ENCODE data around the gene TMPRSS9.

TMPRSS9 gene

DNA sequence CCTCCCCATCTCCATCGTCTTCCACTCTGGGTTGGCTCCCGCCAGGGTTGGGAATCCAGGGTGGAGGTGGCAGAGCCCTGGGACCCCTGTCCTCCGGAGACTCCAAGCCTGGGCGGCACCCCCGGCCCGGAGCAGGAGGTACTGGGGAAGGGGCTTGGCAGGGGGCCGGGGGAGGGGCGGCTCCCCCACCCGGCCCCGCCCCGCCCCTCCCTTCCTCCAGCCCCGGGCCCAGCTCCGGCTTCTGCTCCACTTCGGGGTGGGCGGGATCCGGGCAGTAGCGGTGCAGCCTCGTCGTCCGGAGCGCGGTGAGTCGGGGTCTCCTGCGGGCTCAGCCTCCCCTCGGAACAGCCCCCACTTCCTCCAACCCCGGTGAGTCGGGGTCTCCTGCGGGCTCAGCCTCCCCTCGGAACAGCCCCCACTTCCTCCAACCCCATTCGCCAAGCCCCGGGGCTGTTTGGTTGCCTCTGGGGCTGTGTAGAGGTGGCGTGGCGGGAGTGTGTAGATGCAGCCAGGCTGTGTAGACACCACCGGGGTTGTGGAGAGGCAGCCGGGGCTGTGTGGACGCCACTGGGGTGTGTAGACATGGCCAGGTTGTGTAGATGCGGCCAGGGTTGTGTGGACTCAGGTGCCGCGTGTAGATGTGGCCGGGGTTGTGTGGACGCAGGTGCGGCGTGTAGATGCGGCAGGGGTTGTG, at the start of gene TMPRSS9:
Gene TMPRSS9, plus strand, starts transcription at position 274 of the 694 bp plus-strand sequence. CDS start 29,521 bp downstream, outside the sequence.
- no peak for DNase-seq (ENCODE audit: low spot score)

DNA sequence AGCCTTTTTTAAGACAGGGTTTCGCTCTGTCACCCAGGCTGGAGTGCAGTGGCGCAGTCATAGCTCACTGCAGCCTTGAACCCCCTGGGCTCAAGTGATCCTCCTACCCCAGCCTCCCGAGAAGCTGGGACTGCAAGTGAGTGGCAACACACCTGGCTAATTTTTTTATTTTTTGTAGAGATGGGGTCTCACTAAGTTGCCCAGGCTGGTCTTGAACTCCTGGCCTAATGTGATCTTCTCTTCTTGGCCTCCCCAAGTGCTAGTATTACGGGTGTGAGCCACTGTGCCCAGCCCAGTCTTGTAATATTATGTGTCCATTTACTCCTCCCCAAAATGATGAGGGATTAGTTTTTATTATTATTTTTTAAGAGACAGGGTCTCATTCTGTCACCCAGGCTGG, 49.0 kb upstream of the TMPRSS9 start:
- DNase-seq (ENCODE audit: low spot score) = no peak

DNA sequence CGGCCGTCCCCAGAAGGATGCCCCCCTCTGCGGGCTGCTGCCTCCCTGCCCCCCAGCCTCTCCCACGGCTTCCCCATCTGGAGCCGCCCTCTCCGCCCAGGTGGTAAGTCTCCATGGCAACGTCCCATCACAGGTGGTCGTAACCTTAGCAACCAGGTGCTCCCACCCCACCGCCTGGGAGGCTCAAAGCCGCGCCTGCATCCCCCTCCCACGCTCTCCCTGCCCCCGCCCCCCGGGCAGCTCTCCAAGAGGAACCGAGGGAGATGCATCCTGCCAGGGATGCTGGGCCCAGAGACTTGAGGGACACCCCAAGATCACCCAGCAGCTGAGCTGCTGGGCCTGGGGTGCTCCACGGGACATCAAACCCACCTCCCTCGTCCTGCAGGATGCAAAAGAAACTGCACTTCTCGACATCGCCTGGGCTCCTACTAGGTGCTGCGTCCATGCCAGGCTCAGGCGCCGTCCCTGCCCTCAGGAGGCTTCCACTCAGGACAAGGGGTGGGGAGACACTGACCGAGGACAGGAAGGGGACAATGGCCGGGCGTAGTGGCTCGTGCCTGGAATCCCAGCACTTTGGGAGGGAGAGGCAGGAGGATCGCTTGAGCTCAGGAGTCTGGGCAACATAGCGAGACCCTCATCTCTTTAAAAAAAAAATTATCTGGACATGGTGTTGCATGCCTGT, 47.1 kb upstream of the TMPRSS9 start:
- no peak for DNase-seq (ENCODE audit: low spot score)

GRCh38 chr19:2315121-2315817, 44.8 kb upstream of the TMPRSS9 start:
- no peak for DNase-seq (ENCODE audit: low spot score)

DNA sequence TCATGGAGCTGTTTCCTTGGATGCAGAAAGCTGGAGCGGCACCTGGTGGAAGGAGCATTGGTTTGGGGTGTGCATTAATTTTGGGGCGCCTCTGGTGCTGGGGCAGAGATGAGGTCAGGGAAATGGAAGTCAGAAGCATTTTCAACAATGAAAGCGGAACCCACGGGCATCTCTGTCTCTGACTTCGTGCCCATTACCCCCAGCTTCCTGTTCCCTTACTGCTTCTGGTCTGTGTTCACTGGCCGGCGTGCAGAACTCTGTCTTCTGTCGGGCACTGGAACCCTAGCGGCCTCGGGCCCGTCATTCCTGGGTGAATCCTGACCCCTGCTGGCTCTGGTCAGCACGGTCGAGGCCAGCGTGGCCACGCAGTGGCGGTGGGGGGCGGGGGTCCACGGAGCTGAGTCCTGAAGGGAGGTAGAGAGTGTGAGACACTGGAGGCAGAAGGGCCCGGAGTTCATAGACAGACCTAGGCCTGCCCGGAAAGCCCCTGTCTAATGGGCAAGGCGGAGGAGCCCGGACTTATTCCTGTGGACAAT, 44.2 kb upstream of the TMPRSS9 start:
- DNase-seq (ENCODE audit: low spot score) = peak; percentile 73

- DNase-seq (ENCODE audit: low spot score) = no peak
These were observed 42.8 kb upstream of the TMPRSS9 start for GRCh38 chr19:2317300-2317699.

- DNase-seq (ENCODE audit: low spot score) = no peak
These were observed 42.3 kb upstream of the TMPRSS9 start for GRCh38 chr19:2317756-2318155.

- DNase-seq (ENCODE audit: low spot score) = no peak
These were observed 41.1 kb upstream of the TMPRSS9 start for GRCh38 chr19:2318923-2319322.

DNA sequence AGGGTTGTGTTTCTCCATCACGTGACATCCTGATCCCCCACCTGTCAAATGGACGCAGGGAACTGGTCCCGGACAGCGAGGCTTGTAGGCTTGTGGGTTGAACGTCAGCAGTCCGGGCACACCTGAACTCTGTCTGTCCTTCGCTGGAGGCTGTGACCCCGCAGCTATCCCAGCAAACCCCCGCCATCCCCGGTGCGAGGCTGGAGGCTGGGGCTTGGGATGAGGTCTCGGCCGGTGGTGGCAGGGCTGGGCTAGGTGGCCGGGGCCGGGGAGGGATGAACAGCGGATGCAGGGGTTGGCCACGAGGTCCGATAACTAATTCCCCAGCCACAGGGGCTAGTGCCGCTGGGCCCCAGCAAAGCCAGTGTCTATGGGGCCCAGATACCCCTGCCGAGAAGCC, 40.5 kb upstream of the TMPRSS9 start:
- no peak for DNase-seq (ENCODE audit: low spot score)

DNA sequence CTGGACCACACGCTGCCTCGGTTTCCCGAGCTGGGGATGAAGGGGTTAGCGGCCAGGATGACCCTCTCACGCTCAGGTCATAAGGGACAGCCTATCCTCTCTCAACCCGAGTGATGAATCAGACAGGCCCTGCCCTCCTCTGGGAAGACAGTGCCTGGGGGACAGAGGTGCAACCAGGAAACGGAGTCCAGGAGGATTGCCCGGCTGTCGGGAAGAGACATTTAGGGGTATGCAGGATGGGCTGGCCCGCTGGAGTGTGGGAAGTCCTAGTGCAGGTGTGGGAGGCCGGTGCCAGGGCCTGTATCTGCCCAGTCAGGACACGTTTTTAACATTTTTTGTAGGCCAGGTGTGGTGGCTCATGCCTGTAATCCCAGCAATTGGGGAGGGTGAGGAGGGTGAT, 40.0 kb upstream of the TMPRSS9 start:
- no peak for DNase-seq (ENCODE audit: low spot score)

- DNase-seq (ENCODE audit: low spot score) = no peak
These were observed 39.1 kb upstream of the TMPRSS9 start for GRCh38 chr19:2320939-2321338.

GRCh38 chr19:2321565-2322283, 38.3 kb upstream of the TMPRSS9 start:
- no peak for DNase-seq (ENCODE audit: low spot score)

DNA sequence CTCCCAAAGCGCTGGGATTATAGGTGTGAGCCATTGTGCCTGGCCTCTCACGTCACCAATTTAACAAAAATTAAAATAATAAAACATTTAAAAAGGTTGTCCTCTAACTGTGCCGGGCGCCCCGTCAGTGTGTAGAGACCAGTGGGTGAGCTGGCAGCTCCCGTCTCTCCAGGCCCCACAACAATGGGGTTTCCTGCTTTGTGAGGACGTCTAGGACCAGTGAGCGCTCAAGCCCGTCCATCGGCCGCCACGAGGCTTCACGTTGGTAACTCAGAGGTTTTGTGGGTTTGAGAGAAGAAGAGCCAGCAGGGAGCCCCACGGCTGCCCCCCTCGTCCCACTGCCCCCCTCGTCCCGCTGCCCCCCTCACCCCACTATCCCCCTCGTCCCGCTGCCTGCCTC, 36.4 kb upstream of the TMPRSS9 start:
- DNase-seq (ENCODE audit: low spot score) = no peak

DNA sequence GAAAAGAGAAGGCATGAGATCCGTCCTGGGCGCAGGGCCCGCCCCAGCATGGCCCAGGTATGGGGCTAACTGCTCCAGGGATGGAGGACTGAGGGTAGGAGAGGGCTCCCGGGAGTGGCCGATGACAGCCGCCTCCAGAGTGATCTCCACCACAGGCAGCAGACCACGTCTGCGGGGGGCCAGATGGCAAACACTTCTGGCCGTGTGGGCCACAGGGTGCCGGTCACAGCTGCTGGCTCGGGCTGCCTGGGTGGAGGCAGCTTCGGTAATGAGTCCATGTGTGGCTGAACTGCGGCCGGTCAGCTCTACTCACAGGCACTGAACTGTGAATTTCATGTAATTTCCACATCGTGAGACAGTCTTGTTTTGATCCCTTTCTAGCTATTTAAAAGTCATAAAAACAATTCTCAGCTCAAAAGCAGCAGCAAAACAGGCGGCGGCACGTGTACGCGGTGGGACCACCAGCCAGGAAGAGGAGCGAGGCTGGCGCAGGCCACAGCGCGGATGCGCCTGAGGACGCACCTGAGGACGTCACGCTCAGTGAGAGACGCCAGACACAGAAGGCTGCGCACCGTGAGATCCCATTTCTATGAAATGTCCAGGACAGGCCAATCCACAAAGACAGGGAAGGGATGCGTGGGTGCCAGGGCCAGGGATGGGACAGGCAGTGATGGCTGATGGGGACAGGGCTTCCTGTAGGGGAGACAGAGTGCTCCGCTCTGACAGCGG, 35.7 kb upstream of the TMPRSS9 start:
- DNase-seq (ENCODE audit: low spot score) = no peak

GRCh38 chr19:2325281-2326046, 34.6 kb upstream of the TMPRSS9 start:
- DNase-seq (ENCODE audit: low spot score) = no peak

- DNase-seq (ENCODE audit: low spot score) = no peak
These were observed 33.2 kb upstream of the TMPRSS9 start for GRCh38 chr19:2326699-2327360.

GRCh38 chr19:2327773-2328400, 32.2 kb upstream of the TMPRSS9 start:
- DNase-seq (ENCODE audit: low spot score) = peak; percentile 37

DNA sequence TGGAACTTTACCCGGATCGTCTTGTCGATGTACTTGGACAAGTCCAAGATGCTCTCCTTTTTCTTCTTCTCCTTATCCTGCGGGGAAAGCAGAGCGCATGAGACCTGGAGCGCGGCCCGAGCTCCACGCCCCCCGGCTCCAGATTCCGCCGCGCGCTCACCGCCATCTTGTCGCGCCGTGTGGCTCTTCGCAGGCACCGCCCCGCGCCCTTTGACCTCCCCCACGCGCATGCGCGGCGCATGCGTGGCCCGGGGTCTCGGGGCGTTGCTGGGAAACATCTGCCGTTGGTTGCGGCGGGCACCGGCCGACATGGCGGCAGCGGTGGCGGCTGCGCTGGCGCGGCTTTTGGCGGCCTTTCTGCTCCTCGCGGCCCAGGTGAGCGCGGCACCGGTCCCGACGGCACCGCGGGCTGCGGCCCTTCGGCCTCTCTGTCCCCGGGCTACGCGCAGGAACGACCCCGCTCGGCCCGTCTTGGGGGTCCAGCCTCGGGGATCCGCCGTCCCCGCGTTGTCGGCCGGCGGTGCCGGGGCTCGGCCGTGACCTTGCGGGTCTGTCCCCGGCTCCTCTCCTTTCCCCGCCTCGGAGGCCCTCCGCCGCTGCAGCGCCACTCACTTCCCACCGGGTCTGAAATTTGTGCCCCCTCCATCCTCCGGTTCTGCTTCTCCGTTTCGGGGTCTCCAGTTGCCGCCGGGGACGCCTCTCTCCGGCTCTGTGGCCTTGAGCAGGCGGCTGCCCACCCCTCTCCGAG, 31.5 kb upstream of the TMPRSS9 start, which contains the start of the genes LSM7 and SPPL2B:
Gene LSM7, minus strand, starts transcription at position 186 of the 748 bp plus-strand sequence. Its CDS starts 20 bp downstream, at position 166.
Gene SPPL2B, plus strand, starts transcription at position 284 of the 748 bp plus-strand sequence. Its CDS starts 26 bp downstream, at position 310.
- DNase-seq (ENCODE audit: low spot score) = peak; percentile 85

DNA sequence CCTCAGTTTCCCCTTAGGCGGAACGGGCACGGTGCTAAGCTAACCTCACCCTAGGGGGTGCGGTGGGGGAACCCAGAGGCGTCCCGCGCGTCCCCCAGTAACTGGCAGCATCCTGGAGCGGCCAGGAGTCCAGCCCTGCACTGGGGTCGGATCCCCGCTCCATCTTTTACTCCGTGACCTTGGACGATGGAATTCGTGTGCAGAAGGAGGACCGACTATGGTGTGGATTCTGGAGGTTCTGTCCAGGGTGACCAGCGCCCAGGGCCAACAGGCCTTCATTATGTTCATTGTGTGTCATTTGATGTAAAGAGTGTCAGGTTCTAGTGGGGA, 31.0 kb upstream of the TMPRSS9 start:
- DNase-seq (ENCODE audit: low spot score) = no peak
